Natural killer cell (primary cell): ENCODE data around the gene TMC4. TPM values are rescaled to one million over a fixed set of nuclear protein-coding genes. Genes with fewer than 3 reads are reported as not detected.

Experiments used
- ATAC-seq, 3 donors: fragments of 150-1000 bp in 2 of 3; fragments of 200-7000 bp in 1 of 3; cut with Tn5 transposase; 1 replicate in 1 of 3; 2 replicates in 2 of 3; pipeline ENCODE4 v1.10.0; 2021; ENCODE audit warnings: mild to moderate bottlenecking in 2 of 3, moderate library complexity in 2 of 3
- DNase-seq, 2 donors: peaks; one replicate each; pipeline versions ENCODE4 v3.0.0 to v3.0.0-alpha.2; 2013 to 2021; ENCODE audit warnings: mixed read lengths in 1 of 2
- H3K27ac ChIP-seq: one replicate; pipeline ENCODE4 v1.5.1; 2013; ENCODE audit warnings: mild to moderate bottlenecking, low read length
- H3K27me3 ChIP-seq: one replicate; pipeline ENCODE4 v1.6.1; 2013; ENCODE audit warnings: low read length; ENCODE audit not compliant: control insufficient read depth, insufficient read depth
- H3K36me3 ChIP-seq: one replicate; pipeline ENCODE4 v1.6.1; 2013; ENCODE audit warnings: low read length; ENCODE audit not compliant: control insufficient read depth, insufficient read depth
- H3K4me1 ChIP-seq: one replicate; pipeline ENCODE4 v1.6.1; 2013; ENCODE audit warnings: low read length; ENCODE audit not compliant: control insufficient read depth, insufficient read depth
- H3K4me3 ChIP-seq: one replicate; pipeline ENCODE4 v1.5.1; 2013; ENCODE audit warnings: low read length
- H3K9me3 ChIP-seq: one replicate; pipeline ENCODE4 v1.6.1; 2013; ENCODE audit warnings: low read length; ENCODE audit not compliant: control insufficient read depth, insufficient read depth
- H3K27ac Mint-ChIP-seq, 2 donors: one replicate each; pipeline ENCODE4 v1.8.0; 2022; ENCODE audit warnings: mild to moderate bottlenecking in 2 of 2, mixed read lengths in 2 of 2, moderate library complexity in 1 of 2
- H3K27me3 Mint-ChIP-seq, 2 donors: one replicate each; pipeline ENCODE4 v1.8.0; 2022; ENCODE audit warnings: low read depth in 2 of 2, mixed read lengths in 2 of 2
- H3K36me3 Mint-ChIP-seq: one replicate; pipeline ENCODE4 v1.8.0; 2022; ENCODE audit warnings: mixed read lengths
- H3K4me1 Mint-ChIP-seq, 2 donors: one replicate each; pipeline ENCODE4 v1.8.0; 2022; ENCODE audit warnings: mixed read lengths in 2 of 2
- H3K4me3 Mint-ChIP-seq: one replicate; pipeline ENCODE4 v1.8.0; 2022; ENCODE audit warnings: mild to moderate bottlenecking, moderate library complexity, mixed read lengths
- H3K9me3 Mint-ChIP-seq, 2 donors: one replicate each; pipeline ENCODE4 v1.8.0; 2022; ENCODE audit warnings: mixed read lengths in 2 of 2
- CTCF ChIP-seq: fragments of 200-600 bp; IDR thresholded peaks from one replicate; pipeline ENCODE4 v1.8.0; 2022; ENCODE audit warnings: antibody characterized with exemption
- WGBS: methylation state at CpG from one replicate; pipeline ENCODE4 v1.1.7; 2013; ENCODE audit warnings: missing lambda C conversion rate; ENCODE audit not compliant: insufficient coverage; 5-methylcytosine and 5-hydroxymethylcytosine counted together
- intact Hi-C: fragments of 100-400 bp; cut with micrococcal nuclease; formaldehyde crosslinking; loops from one replicate; pipeline ENCODE4 v1.14.2; 2022
- total RNA-seq, 4 donors: library from RNA; stranded (reverse); fragments of 120-200 nt in 1 of 4; gene quantifications; one replicate each; pipeline versions ENCODE4 v1.2.3 to v1.2.4, GENCODE V29; 2013 to 2022

TMC4 gene
- total RNA-seq, 3 donors from 2014 or later (not counting 1 experiment from before 2014, with no cell fraction given): 7.2 to 8.2 (median 7.5) TPM

- H3K9me3 Mint-ChIP-seq: no peaks in the 10 kb centered on the region
- no peak for TF ChIP-seq CTCF
- no peaks in the 10 kb centered on the region for H3K4me1 Mint-ChIP-seq
- Histone ChIP-seq H3K9me3 (no peaks in the 10 kb centered on the region), H3K36me3 (no peaks in the 10 kb centered on the region), H3K4me1 (no peaks in the 10 kb centered on the region), H3K27ac (no peak overlapping the region), H3K27me3 (no peaks in the 10 kb centered on the region), H3K4me3 (no peak overlapping the region)
- H3K27me3 Mint-ChIP-seq: no peaks in the 10 kb centered on the region
- no peak for DNase-seq
- no peak overlapping the region for H3K27ac Mint-ChIP-seq
- intact Hi-C loops: no loop called here
- H3K36me3 Mint-ChIP-seq: no peaks in the 10 kb centered on the region
- 96% methylated on average over 37 of the region's 37 CpGs for WGBS
- no peak overlapping the region for H3K4me3 Mint-ChIP-seq
- no peak for ATAC-seq
These were observed 7.7 kb upstream of the TMC4 start for GRCh38 chr19:54180691-54181091.

GRCh38 chr19:54179921-54180461 is 7.0 kb upstream of the TMC4 start:
- H3K36me3 Mint-ChIP-seq: no peaks in the 10 kb centered on the region
- Histone ChIP-seq H3K4me3 (no peak overlapping the region), H3K4me1 (no peaks in the 10 kb centered on the region), H3K27me3 (no peaks in the 10 kb centered on the region), H3K36me3 (no peaks in the 10 kb centered on the region), H3K27ac (no peak overlapping the region), H3K9me3 (no peaks in the 10 kb centered on the region)
- ATAC-seq: no peak
- no peaks in the 10 kb centered on the region for H3K27me3 Mint-ChIP-seq
- H3K4me3 Mint-ChIP-seq: no peak overlapping the region
- no peaks in the 10 kb centered on the region for H3K9me3 Mint-ChIP-seq
- WGBS: 75% methylated on average over 10 of the region's 10 CpGs
- intact Hi-C loops: no loop called here
- no peak for TF ChIP-seq CTCF
- no peaks in the 10 kb centered on the region for H3K4me1 Mint-ChIP-seq
- no peak for DNase-seq
- H3K27ac Mint-ChIP-seq: no peak overlapping the region

- Histone ChIP-seq H3K9me3 (no peaks in the 10 kb centered on the region), H3K27ac (no peak overlapping the region), H3K4me1 (no peaks in the 10 kb centered on the region), H3K36me3 (no peaks in the 10 kb centered on the region), H3K4me3 (no peak overlapping the region), H3K27me3 (no peaks in the 10 kb centered on the region)
- intact Hi-C loops: no loop called here
- Mint-ChIP-seq H3K27ac (no peak overlapping the region), H3K27me3 (no peaks in the 10 kb centered on the region), H3K9me3 (no peaks in the 10 kb centered on the region), H3K36me3 (no peaks in the 10 kb centered on the region), H3K4me3 (no peak overlapping the region), H3K4me1 (no peaks in the 10 kb centered on the region)
- WGBS: 95% methylated on average over 10 of the region's 10 CpGs
- TF ChIP-seq CTCF: no peak
- DNase-seq (no peak), ATAC-seq (no peak)
These were observed 6.4 kb upstream of the TMC4 start for GRCh38 chr19:54179262-54179852.
